Dermis microvascular lymphatic vessel endothelial cell (primary cell): ENCODE results near the gene DBN1. TPM values are rescaled to one million over a fixed set of nuclear protein-coding genes. Genes with fewer than 3 reads are reported as not detected.

Experiments used
- DNase-seq, 2 donors: peaks; one replicate each; pipeline versions ENCODE4 v3.0.0 to v3.0.0-alpha.2; 2010; ENCODE audit warnings: low read depth in 2 of 2
- total RNA-seq: library from RNA; depleted of rRNA; stranded (reverse); fragments of >200 nt; gene quantifications from 2 replicates; pipeline ENCODE4 v1.2.1, GENCODE V29; 2014

DBN1 gene
- total RNA-seq, 1 donor from 2014 or later = 95.9 TPM

DNA sequence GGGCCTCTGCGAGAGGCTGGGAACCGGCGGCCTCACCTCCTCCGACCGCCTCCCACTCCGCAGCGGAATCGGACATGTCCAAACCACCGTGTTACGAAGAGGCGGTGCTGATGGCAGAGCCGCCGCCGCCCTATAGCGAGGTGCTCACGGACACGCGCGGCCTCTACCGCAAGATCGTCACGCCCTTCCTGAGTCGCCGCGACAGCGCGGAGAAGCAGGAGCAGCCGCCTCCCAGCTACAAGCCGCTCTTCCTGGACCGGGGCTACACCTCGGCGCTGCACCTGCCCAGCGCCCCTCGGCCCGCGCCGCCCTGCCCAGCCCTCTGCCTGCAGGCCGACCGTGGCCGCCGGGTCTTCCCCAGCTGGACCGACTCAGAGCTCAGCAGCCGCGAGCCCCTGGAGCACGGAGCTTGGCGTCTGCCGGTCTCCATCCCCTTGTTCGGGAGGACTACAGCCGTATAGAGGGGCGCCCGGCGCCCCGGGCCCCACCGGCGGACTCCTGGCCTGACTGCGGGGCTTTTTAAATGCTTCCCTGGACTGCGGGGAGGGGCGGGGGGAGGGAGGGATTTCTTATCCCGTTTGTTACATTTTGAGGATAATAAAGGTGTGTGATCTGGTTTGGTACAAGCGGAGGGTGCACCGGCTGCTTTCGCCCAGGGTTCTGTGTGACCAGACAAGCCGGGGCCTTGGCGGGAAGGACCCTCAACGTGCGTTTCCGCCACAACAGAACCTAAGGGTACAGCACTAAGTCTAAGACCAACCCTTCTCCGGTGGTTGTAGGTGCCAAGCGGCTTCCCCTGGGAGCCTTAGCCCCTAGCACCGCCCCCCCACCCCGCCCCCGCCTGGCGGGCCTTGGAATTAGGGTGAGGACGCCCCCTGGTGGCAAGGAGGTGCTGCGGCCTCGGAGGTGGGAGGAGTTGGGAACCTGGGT, 17.5 kb downstream of the DBN1 start:
- peak; percentile 45 to 86 for DNase-seq

DNA sequence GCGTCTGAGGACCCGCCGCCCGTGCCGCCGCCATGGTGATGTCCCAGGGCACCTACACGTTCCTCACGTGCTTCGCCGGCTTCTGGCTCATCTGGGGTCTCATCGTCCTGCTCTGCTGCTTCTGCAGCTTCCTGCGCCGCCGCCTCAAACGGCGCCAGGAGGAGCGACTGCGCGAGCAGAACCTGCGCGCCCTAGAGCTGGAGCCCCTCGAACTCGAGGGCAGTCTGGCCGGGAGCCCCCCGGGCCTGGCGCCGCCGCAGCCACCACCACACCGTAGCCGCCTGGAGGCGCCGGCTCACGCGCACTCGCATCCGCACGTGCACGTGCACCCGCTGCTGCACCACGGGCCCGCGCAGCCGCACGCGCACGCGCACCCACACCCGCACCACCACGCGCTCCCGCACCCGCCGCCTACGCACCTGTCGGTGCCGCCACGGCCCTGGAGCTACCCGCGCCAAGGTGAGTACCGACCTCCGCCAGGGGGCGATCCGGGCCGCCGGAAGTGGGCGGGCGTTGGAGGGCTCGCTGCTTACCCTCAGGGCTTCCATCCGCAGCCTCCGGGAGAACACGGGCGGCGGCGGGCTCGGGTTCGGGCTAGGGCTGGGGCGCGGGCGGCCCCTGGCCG, 18.3 kb downstream of the DBN1 start:
- peak in 1 of 2 donors; percentile 69 for DNase-seq

DNA sequence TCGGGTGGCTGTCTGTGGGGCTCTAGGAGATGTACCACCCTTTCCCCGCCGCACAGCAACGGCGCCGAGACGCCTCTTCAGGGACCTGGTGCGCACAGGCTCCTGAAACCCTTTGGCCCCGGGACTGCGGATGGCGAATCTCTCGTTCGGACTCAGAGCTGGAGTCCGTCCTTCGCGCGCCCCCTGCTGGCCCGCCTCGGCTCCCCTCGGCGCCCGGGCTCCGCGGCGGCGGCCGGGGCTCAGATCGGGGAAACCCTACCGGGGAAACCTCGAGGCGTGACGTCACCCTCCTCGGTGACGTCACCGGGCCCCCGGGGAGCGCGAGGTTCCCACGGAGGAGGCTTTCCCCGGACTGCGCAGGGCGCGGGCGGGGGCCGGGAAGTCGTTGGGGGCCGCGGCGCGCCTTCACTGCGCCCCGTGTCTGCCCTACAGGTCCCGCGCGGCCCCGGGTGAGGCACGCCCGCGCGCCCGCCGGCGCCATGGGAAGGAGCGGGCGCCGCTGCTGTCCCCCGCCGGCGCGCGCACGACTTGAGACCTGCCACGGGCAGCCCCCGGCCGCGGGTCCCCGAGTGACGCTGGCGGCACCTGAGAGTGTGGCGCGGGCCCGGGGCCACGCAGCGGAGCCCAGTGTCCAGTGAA, 18.9 kb downstream of the DBN1 start:
- DNase-seq = peak; percentile 63 to 89

DNA sequence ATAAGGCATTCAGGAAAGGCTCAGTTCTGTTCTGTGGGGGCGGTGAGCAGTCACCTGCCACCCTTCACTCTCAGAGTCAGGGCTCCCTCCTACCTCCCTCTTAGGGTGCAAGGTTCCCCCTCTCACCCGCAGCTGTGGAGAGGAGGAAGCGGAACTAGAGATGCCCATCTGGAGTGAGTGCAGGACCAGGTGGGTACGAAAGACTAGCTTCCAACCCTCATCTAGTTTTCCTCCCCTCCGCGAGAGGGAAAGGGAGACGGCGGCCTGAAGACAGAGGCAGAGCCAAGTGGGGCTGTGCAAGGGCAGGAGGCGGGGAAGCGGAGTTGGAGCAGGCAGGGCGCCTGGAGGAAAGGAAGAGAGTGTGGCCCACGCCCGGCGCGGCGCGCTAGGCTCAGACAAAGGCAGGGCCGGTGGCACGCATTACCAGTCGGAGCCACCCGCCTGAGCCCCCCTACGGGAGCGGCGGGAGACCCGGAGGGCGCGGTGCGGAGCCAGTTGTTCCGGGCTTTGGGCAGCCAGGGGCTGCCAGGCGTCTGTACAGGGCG, 19.5 kb downstream of the DBN1 start:
- no peak for DNase-seq

DNA sequence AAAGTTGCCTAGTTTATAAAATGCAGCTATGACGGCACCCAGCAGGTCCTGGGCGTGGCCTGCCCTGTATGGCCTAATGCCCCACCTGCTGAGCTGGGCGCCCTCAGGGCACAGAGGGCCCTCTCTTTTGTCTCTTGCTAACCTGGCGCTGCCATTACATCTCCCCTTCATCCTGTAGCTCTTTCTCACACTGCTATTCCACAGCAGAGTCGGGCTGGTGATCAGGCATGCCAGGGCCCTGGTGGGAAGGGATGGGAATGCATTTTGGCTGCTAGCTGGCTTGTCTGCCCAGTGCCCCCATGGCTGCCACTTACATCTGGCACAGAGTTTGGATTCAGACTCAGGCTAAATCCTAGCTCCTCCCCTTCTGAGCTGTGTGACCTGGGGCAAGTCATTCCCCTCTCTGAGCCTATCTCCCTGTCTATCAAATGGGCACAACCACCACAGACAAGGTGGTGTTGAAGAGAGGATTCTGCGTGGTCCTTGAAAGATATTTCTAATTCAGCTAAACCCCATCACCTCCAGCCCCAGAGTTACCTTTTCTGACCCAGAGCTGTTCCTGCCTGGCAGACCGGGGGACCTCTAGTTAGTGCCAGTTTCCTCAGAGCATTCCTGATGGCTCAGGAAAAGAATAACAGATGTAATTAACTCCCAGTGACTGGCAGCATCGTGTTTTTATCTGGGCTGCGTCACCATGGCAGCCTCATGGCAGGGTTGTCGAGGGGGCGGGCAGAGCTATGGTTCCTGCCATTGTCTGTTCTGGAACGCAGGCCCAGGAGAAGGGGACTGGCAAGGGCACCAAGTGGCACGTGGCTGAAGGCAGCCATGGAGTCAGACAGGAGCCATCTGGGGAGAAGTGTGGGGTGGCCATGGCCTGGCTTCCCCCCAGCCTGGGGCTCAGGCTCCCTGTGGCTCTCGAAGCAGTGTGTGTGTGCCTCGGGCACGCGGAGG, 20.5 kb downstream of the DBN1 start:
- DNase-seq = peak; percentile 56 to 73

DNA sequence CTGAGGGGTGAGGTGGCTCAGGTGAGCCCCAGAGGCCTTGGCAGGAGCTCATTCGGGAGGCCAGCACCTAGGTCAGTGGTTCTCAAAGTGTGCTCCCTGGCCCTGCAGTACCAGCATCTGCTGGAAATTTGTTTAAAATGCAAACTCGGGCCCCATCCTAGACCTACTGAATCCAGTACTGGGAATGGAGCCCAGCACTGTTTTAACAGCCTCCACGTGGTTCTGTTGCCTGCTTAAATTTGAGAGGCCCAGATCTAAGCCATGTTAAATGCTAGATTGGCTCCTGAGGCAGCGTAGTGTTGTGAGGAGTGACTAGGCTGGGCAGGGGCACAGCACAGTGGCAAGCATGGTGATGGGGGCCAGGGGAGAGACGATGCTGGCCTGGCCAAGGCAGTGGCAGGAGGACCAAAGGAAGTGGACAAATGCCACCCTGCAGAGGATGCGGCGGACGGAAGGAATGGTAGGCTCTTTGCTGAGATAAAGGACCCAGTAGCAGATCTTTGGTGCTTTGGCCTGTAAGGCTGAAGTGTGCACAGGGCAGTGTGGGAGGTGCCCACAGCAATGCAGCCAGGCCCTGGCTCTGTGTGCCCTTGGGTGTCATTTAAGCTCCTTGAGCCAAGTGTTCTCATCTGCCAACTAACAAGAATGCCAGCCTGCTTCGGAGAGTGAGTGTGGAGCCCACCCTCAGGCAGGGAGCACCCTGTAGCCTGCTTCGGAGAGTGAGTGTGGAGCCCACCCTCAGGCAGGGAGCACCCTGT, 22.6 kb downstream of the DBN1 start:
- no peak for DNase-seq

DNA sequence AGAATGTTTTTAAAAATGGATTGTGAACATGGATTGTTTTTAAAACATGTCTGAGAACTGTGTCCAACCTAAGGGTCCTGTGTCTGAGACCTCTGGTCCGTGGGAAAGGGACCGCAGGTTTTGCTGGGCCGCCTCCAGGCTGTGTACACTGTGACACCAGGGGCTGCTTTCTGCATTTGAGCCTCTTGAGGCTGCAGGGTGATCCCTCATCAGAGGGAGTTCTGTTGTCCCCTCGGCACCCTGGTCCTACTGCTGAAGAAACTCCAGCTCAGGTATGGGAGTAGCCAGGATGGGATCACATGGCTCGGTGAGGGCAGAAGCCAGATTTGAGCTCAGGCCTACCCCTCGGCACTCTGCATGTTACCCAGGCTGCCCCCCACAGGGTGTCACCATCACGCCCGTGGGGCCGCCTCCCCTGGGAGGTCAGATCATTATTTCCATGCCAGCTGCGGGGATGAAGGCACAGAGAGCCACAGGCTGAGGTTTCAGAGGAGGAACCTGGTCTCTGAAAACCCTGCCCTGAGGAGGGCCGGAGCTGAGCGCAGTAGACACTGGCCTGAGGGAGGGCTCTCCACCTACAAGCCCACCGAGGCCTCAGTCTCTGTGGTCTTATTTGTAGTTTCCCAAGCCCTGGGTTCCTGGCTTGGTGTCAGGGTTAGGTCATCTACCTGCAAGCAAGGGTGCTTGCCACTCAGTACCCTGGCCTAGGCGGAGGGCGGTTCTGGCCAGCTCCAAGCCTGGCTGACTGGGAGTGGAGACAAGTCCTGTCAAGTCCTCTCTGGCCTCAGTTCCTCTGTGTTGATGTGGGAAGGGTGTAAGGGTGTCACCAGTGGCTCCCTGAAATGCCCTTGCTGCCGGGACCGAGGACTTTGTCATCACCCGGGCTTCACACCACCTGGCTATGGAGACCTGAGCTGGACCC, 24.0 kb downstream of the DBN1 start:
- DNase-seq = no peak

DNA sequence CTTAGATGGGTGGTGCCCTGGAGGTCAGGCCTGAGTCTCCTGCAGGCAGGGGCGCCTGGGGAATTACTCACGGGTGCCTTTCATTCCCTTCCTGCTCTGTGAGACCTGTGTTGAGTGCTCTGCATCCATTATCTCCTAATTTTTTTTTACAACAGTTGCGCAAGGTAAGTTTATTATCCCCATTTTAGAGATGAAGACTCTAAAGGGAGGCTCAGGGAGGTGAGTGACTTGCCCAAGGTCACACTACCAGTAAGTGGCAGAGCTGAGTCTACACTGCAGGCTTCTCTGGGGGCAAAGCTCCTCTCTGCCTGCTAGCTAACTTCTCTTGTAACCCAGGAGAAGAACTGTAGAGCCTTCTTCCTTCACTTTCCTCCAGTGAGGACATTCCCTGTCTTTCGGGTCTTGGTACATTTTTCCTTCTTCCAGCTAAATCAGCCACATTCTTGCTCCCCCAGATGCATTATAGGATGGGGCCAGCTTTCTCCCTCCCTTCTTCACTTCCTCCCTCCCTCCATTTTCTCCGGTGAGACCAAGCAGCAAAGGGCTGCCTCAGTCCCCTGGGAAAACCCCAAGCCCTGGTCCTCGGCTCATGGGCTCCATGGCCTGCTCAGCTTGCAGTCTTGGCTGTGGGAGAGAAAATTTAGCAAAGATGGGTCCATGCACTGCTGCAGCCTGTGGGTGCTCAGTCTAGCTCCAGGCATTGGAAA, 25.0 kb downstream of the DBN1 start:
- DNase-seq = no peak

DNA sequence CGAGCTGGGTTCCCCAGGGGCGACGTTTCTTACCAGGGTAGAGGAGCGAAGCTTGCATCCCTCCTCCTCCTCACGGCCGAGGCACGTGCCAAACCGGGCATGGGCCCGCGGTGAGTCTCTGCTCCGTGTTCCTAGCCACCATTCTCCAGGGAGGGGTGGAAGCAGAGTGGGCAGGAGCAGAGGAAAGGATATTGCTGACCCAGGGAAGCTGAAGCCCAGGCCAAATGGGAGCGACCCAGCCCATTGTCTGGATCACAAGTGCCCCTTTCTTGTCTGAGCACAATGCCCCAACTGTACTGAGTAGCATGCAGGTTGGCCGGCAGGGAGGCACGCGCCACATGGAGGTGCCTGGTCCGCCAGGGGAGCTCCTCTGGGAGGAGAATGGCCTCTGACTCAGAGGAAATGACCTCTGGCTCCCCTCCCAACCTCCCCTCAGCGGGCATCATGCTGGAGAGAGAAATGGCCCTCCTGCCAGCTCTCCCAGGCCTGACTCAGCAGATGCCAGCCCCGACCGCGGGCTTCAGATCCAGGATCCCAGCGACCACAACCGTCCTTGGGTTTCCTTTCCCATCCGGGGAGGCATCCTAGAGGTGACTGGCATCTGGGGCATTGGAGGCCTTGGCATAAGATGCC, 25.7 kb downstream of the DBN1 start:
- DNase-seq = peak in 1 of 2 donors; percentile 63

DNA sequence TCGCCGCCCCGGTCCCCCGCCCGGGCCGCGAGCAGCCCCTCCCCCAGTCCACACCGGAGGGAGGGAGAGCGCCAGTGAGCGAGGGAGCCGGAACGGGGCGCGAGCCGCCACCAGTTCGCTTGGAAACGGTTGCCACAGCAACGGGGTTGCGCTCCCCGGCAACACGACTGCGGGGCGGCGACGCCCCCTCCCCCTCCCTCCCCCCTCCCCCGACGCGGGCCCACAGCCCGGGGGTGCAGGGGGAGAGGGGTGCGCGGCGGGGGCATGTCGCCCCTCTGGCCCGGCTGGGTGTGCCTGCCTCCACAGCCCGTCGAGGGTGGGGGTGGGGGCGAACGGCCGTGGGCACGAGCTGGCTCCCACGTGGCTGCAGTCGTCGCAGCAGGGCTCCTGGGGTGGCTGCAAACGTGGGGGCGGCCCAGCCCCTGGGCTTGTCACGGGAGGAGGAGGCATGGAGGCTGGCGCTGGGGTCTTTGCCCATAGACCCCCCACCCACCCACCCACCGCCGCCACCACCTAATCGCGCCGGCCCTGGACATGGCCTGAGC, 26.3 kb downstream of the DBN1 start:
- DNase-seq = peak in 1 of 2 donors; percentile 36

DNA sequence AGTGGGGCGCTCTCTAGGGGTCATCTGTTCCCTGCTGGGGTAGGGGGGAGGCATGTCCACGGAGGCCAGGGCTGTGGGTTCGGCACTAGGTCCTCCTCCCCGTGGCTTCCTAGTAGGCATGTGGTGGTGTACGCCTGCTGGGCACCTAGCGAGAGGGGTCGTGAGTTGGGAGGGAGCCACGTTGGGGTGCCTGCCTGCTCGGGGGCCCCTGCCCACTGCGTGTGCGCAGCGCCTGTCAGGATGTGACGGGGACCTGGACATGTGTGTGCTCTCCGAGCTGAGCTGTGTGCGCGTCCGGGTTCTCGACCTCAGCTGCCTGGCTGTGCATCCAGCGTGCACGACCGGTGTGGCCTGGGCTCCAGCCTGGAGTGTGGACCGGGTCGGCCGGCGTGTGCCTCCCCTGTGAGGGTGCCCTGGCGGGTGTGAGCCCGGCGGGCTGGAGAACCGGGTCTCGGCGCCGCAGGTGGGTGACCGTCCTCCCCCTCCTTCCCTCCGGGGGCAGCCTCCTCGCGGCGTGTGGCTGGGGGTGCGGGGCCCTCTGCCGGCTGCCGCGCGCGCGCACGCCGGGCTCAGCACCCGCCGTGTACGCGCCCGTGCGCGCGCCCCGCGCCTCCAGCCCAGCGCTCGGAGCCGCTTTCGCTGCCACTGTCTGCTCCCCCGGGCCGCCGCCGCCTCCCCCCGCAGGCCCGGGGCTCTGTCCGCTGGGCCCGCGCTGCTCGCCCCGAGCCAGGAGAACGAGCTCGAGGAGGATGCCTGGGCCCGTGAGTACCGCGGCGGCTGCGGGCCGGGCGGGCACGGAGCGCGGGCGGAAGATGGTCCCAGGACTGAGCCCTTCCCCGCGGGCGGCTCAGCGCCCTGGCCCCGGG, 27.0 kb downstream of the DBN1 start, which contains the start of gene PRR7:
Gene PRR7 (plus strand): TSS at position 615 of the 866 bp plus-strand sequence. CDS start 8,254 bp downstream, outside the sequence.
- peak; percentile 28 to 72 for DNase-seq

DNA sequence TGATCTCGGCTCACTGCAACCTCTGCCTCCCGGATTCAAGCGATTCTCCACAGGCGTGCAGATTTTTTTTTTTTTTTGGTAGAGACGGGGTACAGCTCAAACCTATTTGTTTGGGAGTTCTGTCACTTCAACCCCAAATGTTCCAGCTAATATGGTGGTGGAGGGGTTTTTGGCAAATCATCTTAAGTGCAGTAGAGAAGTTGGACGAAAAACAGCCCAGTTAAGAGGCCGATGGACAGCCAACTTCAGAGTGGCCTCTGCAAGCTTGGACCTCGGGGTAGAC, 27.6 kb downstream of the DBN1 start:
- DNase-seq = no peak

DNA sequence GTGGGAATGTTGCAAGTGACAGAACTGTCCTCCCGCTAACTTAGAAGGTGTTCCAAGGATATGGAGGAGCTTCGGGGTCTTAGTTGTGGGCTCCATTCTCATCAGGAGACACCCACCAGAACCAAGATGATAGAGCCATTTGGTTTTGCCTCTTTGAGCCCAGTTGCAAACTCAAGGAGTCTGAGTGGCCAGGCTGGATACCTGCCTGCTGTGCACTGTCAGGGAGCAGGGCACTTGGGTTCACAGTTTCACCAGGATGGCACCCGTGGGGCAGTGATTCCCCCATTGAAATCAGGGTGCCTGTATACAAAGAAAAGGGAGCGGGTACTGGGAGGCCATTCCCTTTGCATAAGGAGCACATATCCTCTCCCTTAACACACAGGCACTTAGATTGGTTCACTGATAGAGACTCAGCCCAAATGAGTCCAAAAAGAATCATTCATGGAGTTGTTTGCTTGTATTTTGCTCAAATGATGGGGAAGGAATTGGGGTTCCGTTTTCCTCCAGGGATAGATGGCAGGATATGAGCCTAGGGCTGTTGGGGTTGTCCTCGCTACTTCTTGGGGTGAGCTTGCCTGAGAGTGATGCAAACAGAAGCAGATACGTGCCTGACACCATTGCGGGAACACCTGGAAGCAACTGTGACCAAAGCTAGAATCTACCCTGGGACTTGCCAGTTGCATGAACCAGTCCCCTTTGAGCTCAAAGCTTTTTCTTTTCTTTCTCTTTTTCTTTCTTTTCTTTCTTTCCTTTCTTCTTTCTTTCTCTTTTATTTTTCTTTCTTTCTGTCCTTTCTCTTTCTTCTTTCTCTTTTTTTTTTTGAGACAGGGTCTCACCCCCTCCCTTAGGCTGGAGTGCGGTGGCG, 28.1 kb downstream of the DBN1 start:
- no peak for DNase-seq

DNA sequence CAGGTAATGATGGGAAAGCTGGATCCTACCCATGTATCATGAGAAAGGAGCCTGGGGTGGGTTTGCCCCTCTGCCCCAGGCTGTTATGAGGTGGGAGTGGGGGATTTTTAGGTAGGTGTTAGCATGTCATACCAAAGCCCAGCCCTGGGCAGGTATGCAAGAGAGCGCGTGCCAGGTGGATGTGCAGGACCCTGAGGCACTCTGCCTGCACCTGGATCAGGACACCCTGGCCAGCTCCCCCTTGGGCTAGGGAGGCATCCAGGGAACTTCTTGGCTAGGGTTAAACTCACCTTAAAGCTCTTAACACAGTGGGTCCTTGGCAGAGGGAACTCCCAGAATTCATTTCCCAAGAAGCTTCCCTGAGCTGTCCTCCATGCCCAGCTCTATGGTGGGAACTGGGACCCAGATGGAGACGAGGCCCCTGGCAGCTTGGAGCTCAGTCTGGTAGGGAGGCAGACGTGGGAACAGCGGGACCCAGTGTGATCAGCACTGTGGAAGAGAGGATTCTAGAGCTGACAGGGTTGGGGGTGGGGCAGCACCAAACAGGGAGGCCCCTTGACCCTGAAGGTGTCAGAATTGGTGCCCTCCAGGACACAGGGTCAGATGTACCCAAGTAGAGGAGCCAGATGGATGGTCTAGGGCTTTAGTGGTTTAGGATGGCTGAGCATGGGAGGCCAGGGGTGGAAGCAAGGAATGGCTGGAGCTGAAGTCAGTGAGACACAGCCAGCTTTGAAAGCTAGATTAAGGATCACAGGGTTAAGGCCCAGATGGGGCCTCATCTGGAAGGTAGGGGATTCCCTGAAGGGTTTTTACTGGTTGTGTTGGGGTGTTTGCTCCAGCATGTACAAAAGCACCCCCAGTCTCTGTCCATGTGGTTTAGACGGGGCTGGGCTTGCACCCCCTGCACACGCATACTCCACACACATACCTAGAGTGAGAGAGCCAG, 29.1 kb downstream of the DBN1 start:
- DNase-seq = no peak
